ENCODE measurements around the gene MAP7. TPM values are rescaled to one million over a fixed set of nuclear protein-coding genes. Genes with fewer than 3 reads are reported as not detected.

MAP7 gene
- total RNA-seq, 4 donors from 2014 or later = 16.5 to 47.1 (median 38.8) TPM

GRCh38 chr6:136517582-136517981 is 32.6 kb downstream of the MAP7 start:
- H3K27ac ChIP-seq = no peak overlapping the region
- H3K4me3 ChIP-seq = no peak overlapping the region
- H3K4me1 ChIP-seq = no peaks in the 10 kb centered on the region
- no peaks in the 10 kb centered on the region for H3K27me3 ChIP-seq
- H3K9me3 ChIP-seq = no peaks in the 10 kb centered on the region
- no peak for DNase-seq
- H3K36me3 ChIP-seq = no peaks in the 10 kb centered on the region
- no peak for TF ChIP-seq CTCF (IDR thresholded peaks at IDR 0.05)
- TF ChIP-seq POLR2A (IDR thresholded peaks at IDR 0.05) = no peak

- H3K9me3 ChIP-seq = no peaks in the 10 kb centered on the region
- H3K27me3 ChIP-seq = no peaks in the 10 kb centered on the region
- H3K4me1 ChIP-seq = peaks cover 0 to 4% (median 0%) of the 10 kb centered on the region in 4 donors
- TF ChIP-seq CTCF (IDR thresholded peaks at IDR 0.05) = no peak
- TF ChIP-seq POLR2A (IDR thresholded peaks at IDR 0.05) = no peak
- no peaks in the 10 kb centered on the region for H3K36me3 ChIP-seq
- no peak overlapping the region for H3K4me3 ChIP-seq
- no peak for DNase-seq
- H3K27ac ChIP-seq = no peak overlapping the region
Measured at GRCh38 chr6:136517002-136517401, 33.2 kb downstream of the MAP7 start.

GRCh38 chr6:136514591-136514990 is 35.6 kb downstream of the MAP7 start:
- Histone ChIP-seq H3K9me3 (no peaks in the 10 kb centered on the region), H3K4me3 (no peak overlapping the region), H3K27ac (no peak overlapping the region), H3K4me1 (peaks cover 0 to 6% (median 0%) of the 10 kb centered on the region in 4 donors), H3K36me3 (no peaks in the 10 kb centered on the region), H3K27me3 (no peaks in the 10 kb centered on the region)
- DNase-seq = no peak
- no peak for TF ChIP-seq CTCF (IDR thresholded peaks at IDR 0.05)
- no peak for TF ChIP-seq POLR2A (IDR thresholded peaks at IDR 0.05)

DNA sequence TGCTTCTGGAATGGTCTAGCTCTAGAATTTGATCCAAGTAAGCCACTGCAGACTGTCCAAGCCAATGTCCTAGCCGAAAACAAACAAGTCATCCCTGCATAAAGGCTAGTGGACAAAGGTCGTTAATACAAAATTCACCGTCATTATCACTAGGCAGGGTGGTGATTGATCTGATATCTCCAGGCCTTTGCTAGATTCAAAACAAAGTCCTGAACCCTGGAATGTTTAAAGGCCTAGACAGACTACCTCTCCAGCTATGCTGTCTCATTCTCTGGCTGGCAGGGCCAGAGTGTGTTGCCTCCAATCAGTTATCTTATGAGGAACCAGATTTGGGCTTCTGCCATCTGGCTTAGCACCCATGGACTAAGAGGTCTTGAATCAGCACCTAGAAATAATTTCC is 38.3 kb downstream of the MAP7 start:
- Histone ChIP-seq H3K36me3 (no peaks in the 10 kb centered on the region), H3K9me3 (no peaks in the 10 kb centered on the region), H3K4me1 (peaks cover 0 to 6% (median 0%) of the 10 kb centered on the region in 4 donors), H3K27me3 (no peaks in the 10 kb centered on the region), H3K27ac (no peak overlapping the region), H3K4me3 (no peak overlapping the region)
- DNase-seq = no peak
- TF ChIP-seq CTCF (IDR thresholded peaks at IDR 0.05) (no peak), POLR2A (IDR thresholded peaks at IDR 0.05) (no peak)

DNA sequence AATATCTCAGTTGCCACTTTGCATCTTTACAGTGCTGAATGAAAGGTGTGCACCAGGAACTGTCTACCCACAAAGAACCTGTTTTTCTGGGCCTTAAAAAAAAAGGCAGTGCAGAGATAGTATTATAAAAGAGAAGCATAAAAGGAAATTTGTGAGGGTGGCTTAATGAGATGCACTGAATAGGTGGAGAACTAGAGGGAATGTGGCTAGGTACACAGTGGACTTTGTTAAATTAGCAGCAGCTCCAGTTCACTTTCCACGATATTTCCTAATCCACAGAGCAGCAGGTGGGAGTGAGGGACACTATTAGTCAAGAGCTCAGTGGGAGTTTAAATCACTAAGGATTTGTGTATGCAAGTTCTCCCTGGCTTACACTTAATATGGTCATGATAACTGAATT is 38.8 kb downstream of the MAP7 start:
- Histone ChIP-seq H3K4me3 (no peak overlapping the region), H3K4me1 (peaks cover 0 to 6% (median 0%) of the 10 kb centered on the region in 4 donors), H3K27me3 (no peaks in the 10 kb centered on the region), H3K36me3 (no peaks in the 10 kb centered on the region), H3K27ac (no peak overlapping the region), H3K9me3 (no peaks in the 10 kb centered on the region)
- DNase-seq = no peak
- TF ChIP-seq CTCF (IDR thresholded peaks at IDR 0.05) (no peak), POLR2A (IDR thresholded peaks at IDR 0.05) (no peak)

DNA sequence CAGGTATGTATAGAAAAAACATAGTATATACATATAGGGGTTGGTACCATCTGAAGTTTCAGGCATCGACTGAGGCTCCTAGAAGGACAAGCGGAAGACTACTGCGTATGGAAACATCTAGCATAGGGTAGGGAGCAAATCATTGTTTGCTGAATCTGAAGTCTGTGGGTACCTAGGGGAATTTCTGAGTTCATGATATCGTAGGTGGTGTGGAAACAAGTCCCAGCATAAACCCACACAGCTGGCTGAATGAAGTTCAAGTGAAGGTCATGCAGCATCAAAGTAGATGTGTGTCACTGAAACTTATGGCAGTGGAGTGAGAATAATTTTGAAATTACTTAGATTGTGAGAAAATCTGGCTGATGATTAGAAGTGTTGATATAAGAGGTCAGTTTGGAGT is 39.4 kb downstream of the MAP7 start:
- H3K4me3 ChIP-seq = no peak overlapping the region
- DNase-seq = no peak
- H3K27ac ChIP-seq = no peak overlapping the region
- peaks cover 0 to 6% (median 0%) of the 10 kb centered on the region in 4 donors for H3K4me1 ChIP-seq
- TF ChIP-seq CTCF (IDR thresholded peaks at IDR 0.05) (no peak), POLR2A (IDR thresholded peaks at IDR 0.05) (no peak)
- H3K36me3 ChIP-seq = no peaks in the 10 kb centered on the region
- H3K9me3 ChIP-seq = no peaks in the 10 kb centered on the region
- H3K27me3 ChIP-seq = no peaks in the 10 kb centered on the region

Data from Peyer's patch (tissue), 4 donors.